ENCODE results near the gene CD151. TPM values are rescaled to one million over a fixed set of nuclear protein-coding genes. Genes with fewer than 3 reads are reported as not detected.
A peak's percentile ranks its signal among the peaks of the same experiment; 100 is the strongest.

Gene CD151
- total RNA-seq, 1 experiment from 2014 or later, result 296 TPM

GRCh38 chr11:856397-856796 lies 23.6 kb downstream of the CD151 start:
- Histone ChIP-seq H4K20me1 (ENCODE audit: insufficient read depth) (no peaks in the 10 kb centered on the region), H3K27ac (ENCODE audit: low read depth, low read length) (no peak overlapping the region), H2AFZ (ENCODE audit: low read depth, low read length, poor library complexity, severe bottlenecking) (no peak overlapping the region), H3K27me3 (ENCODE audit: insufficient read depth, low read length) (no peaks in the 10 kb centered on the region), H3K36me3 (ENCODE audit: control insufficient read depth in 1 of 2, insufficient read depth in 2 of 2, low read length in 2 of 2) (no peaks in the 10 kb centered on the region), H3K4me1 (ENCODE audit: control insufficient read depth in 1 of 2, insufficient read depth in 2 of 2, low read length in 2 of 2) (peaks cover 7 to 17% of the 10 kb centered on the region in 2 experiments), H3K4me3 (replicated peaks in 1 of 2; ENCODE audit: low read depth in 1 of 2, low read length in 2 of 2) (no peak overlapping the region), H3K9ac (ENCODE audit: low read length) (no peak overlapping the region), H3K4me2 (ENCODE audit: low read length) (no peak overlapping the region), H3K9me3 (ENCODE audit: control insufficient read depth in 1 of 2, insufficient read depth in 1 of 2, low read depth in 1 of 2, low read length in 2 of 2) (no peaks in the 10 kb centered on the region), H3K79me2 (ENCODE audit: insufficient read depth, low read length) (no peaks in the 10 kb centered on the region), H3K9me2 (ENCODE audit: insufficient read depth) (no peaks in the 10 kb centered on the region)
- peak; percentile 52 for ATAC-seq
- RAD21 ChIA-PET (ENCODE audit: low non-redundant PET in 1 of 2, low total read pairs in 2 of 2, uncharacterized antibody in 2 of 2, unreplicated experiment in 2 of 2), result no interaction called here
- CTCF ChIA-PET, result interaction anchor here (0.9 to 1.8 kb wide), 5 partner anchors 8 to 22 kb away, joined by 3 to 8 read pairs (median 3); partner anchors contain the start of gene TSPAN4
- no peak for DNase-seq (ENCODE audit: low read depth, low spot score)
- BruUV-seq (replicated peaks), result no TSS peak
- TF ChIP-seq CTCF (IDR thresholded peaks at IDR 0.05 in 2 of 3, conservative IDR thresholded peaks at IDR 0.05 in 1 of 3; ENCODE audit: borderline replicate concordance in 1 of 3, insufficient read depth in 1 of 3, low read depth in 2 of 3, low read length in 2 of 3) (peak in 2 of 3 experiments; percentile 25 to 27; a peak in 1 of 6 replicates), EZH2 (IDR thresholded peaks at IDR 0.05) (no peak)
- POLR2A ChIA-PET, result interaction anchor here (0.9 kb wide), 1 partner anchor 10 kb away, joined by 3 read pairs; no protein-coding TSS in a partner anchor
- intact Hi-C loops (cut with micrococcal nuclease), result no loop called here

GRCh38 chr11:858053-858761 lies 25.5 kb downstream of the CD151 start:
- H3K36me3 ChIP-seq (ENCODE audit: control insufficient read depth in 1 of 2, insufficient read depth in 2 of 2, low read length in 2 of 2), result no peaks in the 10 kb centered on the region
- TF ChIP-seq SP1 (IDR thresholded peaks at IDR 0.05; ENCODE audit: low read depth) (no peak), ELF1 (IDR thresholded peaks at IDR 0.05; ENCODE audit: borderline replicate concordance, low read depth) (no peak), SIN3A (IDR thresholded peaks at IDR 0.05; ENCODE audit: low read depth) (no peak)
- H3K4me3 ChIP-seq (replicated peaks in 1 of 2; ENCODE audit: low read depth in 1 of 2, low read length in 2 of 2), result no peak overlapping the region
- H3K27me3 ChIP-seq (ENCODE audit: insufficient read depth, low read length), result no peaks in the 10 kb centered on the region
- H3K4me2 ChIP-seq (ENCODE audit: low read length), result no peak overlapping the region
- intact Hi-C loops (cut with micrococcal nuclease), result no loop called here
- no peak for ATAC-seq
- no peak overlapping the region for H3K9ac ChIP-seq (ENCODE audit: low read length)
- no peaks in the 10 kb centered on the region for H3K9me2 ChIP-seq (ENCODE audit: insufficient read depth)
- H3K27ac ChIP-seq (ENCODE audit: low read depth, low read length), result no peak overlapping the region
- CTCF ChIA-PET, result no interaction called here
- peaks cover 7 to 23% of the 10 kb centered on the region in 2 experiments for H3K4me1 ChIP-seq (ENCODE audit: control insufficient read depth in 1 of 2, insufficient read depth in 2 of 2, low read length in 2 of 2)
- H2AFZ ChIP-seq (ENCODE audit: low read depth, low read length, poor library complexity, severe bottlenecking), result no peak overlapping the region
- BruUV-seq (replicated peaks), result no TSS peak
- no peaks in the 10 kb centered on the region for H3K79me2 ChIP-seq (ENCODE audit: insufficient read depth, low read length)
- H4K20me1 ChIP-seq (ENCODE audit: insufficient read depth), result no peaks in the 10 kb centered on the region
- no peaks in the 10 kb centered on the region for H3K9me3 ChIP-seq (ENCODE audit: control insufficient read depth in 1 of 2, insufficient read depth in 1 of 2, low read depth in 1 of 2, low read length in 2 of 2)
- DNase-seq (ENCODE audit: low read depth, low spot score), result no peak
- RAD21 ChIA-PET (ENCODE audit: low non-redundant PET in 1 of 2, low total read pairs in 2 of 2, uncharacterized antibody in 2 of 2, unreplicated experiment in 2 of 2), result no interaction called here
- POLR2A ChIA-PET, result no interaction called here
